Keratinocyte (primary cell): Measurements from ENCODE around the gene NMNAT2.

ENCODE experiments used
- CTCF ChIP-seq, 3 experiments: IDR thresholded peaks in 1 of 3; conservative IDR thresholded peaks in 1 of 3; optimal IDR thresholded peaks in 1 of 3; 2 replicates in 2 of 3; 3 replicates in 1 of 3; pipeline versions ENCODE3 to v1.5.1; 2011; ENCODE audit warnings: low read length in 3 of 3, mild to moderate bottlenecking in 3 of 3, moderate library complexity in 2 of 3, control low read depth in 1 of 3, inconsistent platforms in 1 of 3; ENCODE audit not compliant: insufficient read depth in 2 of 3; ENCODE audit errors: extremely low read depth in 1 of 3
- EZH2 ChIP-seq: IDR thresholded peaks from one replicate; pipeline ENCODE4 v1.6.1; 2012; ENCODE audit warnings: inconsistent platforms, mild to moderate bottlenecking, low read length, moderate library complexity

GRCh38 chr1:183293876-183294275 lies 124.3 kb downstream of the NMNAT2 start:
- no peak for TF ChIP-seq CTCF (optimal IDR thresholded peaks at IDR 0.05 in 1 of 3, IDR thresholded peaks at IDR 0.05 in 1 of 3, conservative IDR thresholded peaks at IDR 0.05 in 1 of 3; ENCODE audit: extremely low read depth in 1 of 3, insufficient read depth in 2 of 3, low read length in 3 of 3)
- TF ChIP-seq EZH2: no peak
